Measurements from ENCODE around the gene ONECUT3. TPM values are rescaled to one million over a fixed set of nuclear protein-coding genes. Genes with fewer than 3 reads are reported as not detected.

The ONECUT3 gene
- total and polyA plus RNA-seq, 10 of the 15 experiments (the other 5 are each of a cell fraction or from before 2014, with no cell fraction given), result not detected

- no peak for DNase-seq (ENCODE audit: low read depth, low spot score)
- ChIA-PET CTCF (interaction anchor here (0.7 to 4.8 kb wide), 5 partner anchors 14 to 368 kb away, joined by 3 to 57 read pairs (median 10); no protein-coding TSS in a partner anchor), POLR2A (no interaction called here), SMC1A (ENCODE audit: uncharacterized antibody, unreplicated experiment) (interaction anchor here (0.7 kb wide), 1 partner anchor 222 kb away, joined by 3 read pairs; no protein-coding TSS in a partner anchor), RAD21 (ENCODE audit: unreplicated experiment) (no interaction called here)
- Histone ChIP-seq H3K27ac (ENCODE audit: control insufficient read depth, insufficient read depth) (no peak overlapping the region), H3K9ac (ENCODE audit: control insufficient read depth, insufficient read depth, low read length) (no peak overlapping the region), H3K9me3 (replicated peaks; ENCODE audit: control insufficient read depth, insufficient read depth, low read length) (peaks cover 6% of the 10 kb centered on the region), H3K4me2 (ENCODE audit: control insufficient read depth, insufficient read depth) (no peak overlapping the region), H3K36me3 (ENCODE audit: control insufficient read depth in 2 of 2, insufficient read depth in 2 of 2, low read length in 1 of 2) (no peaks in the 10 kb centered on the region), H3K27me3 (replicated peaks in 1 of 2; ENCODE audit: control insufficient read depth in 2 of 2, insufficient read depth in 2 of 2, low read length in 1 of 2) (peaks cover 6 to 10% of the 10 kb centered on the region in 2 experiments; a peak in 3 of 4 replicates), H3K4me1 (ENCODE audit: control insufficient read depth, insufficient read depth, low read length) (no peaks in the 10 kb centered on the region), H3K4me3 (no peak overlapping the region), H4K20me1 (ENCODE audit: control insufficient read depth, insufficient read depth) (no peaks in the 10 kb centered on the region), H3K79me2 (ENCODE audit: control insufficient read depth, insufficient read depth, low read length) (no peaks in the 10 kb centered on the region), H2AFZ (ENCODE audit: control insufficient read depth, low read depth, low read length) (no peak overlapping the region)
- FAIRE-seq, result no peak
- BruUV-seq (replicated peaks), result no TSS peak
- in situ Hi-C loops (cut with MboI), result loop anchor here (5.0 to 10.0 kb wide), 2 partner anchors 96 to 223 kb away; no protein-coding TSS in a partner anchor
- no peak for TF ChIP-seq CUX1 (IDR thresholded peaks at IDR 0.05; ENCODE audit: insufficient replicate concordance, low read depth, low read length)
- no peak for TF ChIP-seq BCLAF1 (IDR thresholded peaks at IDR 0.05)
- no peak for TF ChIP-seq SIN3A (IDR thresholded peaks at IDR 0.05; ENCODE audit: low read depth, low read length)
- no peak for TF ChIP-seq ATF3 (IDR thresholded peaks at IDR 0.05; ENCODE audit: borderline replicate concordance, extremely low read depth, low read depth, low read length)
- TF ChIP-seq ZZZ3 (IDR thresholded peaks at IDR 0.05; ENCODE audit: control insufficient read depth, insufficient read length, low read depth), result no peak
- 18% methylated on average over 13 of the region's 13 CpGs for WGBS (ENCODE audit: insufficient coverage, insufficient replicate concordance, low lambda C conversion rate, missing lambda C conversion rate)
- no peak for ATAC-seq
- intact Hi-C loops (cut with micrococcal nuclease; ENCODE audit: unreplicated experiment), result loop anchor here (5.0 kb wide), 1 partner anchor 221 kb away; no protein-coding TSS in a partner anchor
These were observed 14.9 kb downstream of the ONECUT3 start for GRCh38 chr19:1768248-1768647.
